B cell (primary cell): ENCODE data around the gene SERTAD3. TPM values are rescaled to one million over a fixed set of nuclear protein-coding genes. Genes with fewer than 3 reads are reported as not detected.

Source experiments
- polyA plus RNA-seq: library from polyadenylated mRNA; depleted of rRNA; stranded (reverse); fragments of >200 nt; gene quantifications from 2 replicates; pipeline ENCODE4 v1.2.3, GENCODE V29; 2012
- small RNA-seq: library from RNA; depleted of rRNA; stranded (forward); fragments of <200 nt; gene quantifications from one replicate; pipeline ENCODE3, GENCODE V24; 2012; ENCODE audit warnings: low replicate concordance, low read depth; ENCODE audit not compliant: insufficient read length
- total RNA-seq, 2 donors: library from RNA; stranded (reverse); fragments of 120-200 nt in 1 of 2; gene quantifications; 1 replicate in 1 of 2; 2 replicates in 1 of 2; pipeline versions ENCODE4 v1.2.3 to v1.2.4, GENCODE V29; 2013 to 2022

Gene SERTAD3
- total and polyA plus RNA-seq, 2 donors (not counting 1 experiment from before 2014, with no cell fraction given) = 41.6 to 43.9 TPM

Small RNAs within 50 kb of the gene (small RNA-seq; reads per million reads assigned to genes)
- gene RF00017 = not detected

Other genes with a start within 250 kb of the SERTAD3 start
- gene TTC9B, start 226.0 kb downstream of the SERTAD3 start, total RNA-seq = not detected in 2 replicates
- gene TTC9B, start 226.0 kb downstream of the SERTAD3 start, polyA plus RNA-seq = 0.04 TPM in 1 of 2 replicates, not detected in the other
- gene CCNP, start 217.6 kb downstream of the SERTAD3 start, total RNA-seq = 0.64 and 0.66 TPM in 2 replicates
- gene CCNP, start 217.6 kb downstream of the SERTAD3 start, polyA plus RNA-seq = 0.85 and 1.5 TPM in 2 replicates
- gene AKT2, start 159.0 kb downstream of the SERTAD3 start, total RNA-seq = 243 and 248 TPM in 2 replicates
- gene AKT2, start 159.0 kb downstream of the SERTAD3 start, polyA plus RNA-seq = 195 and 221 TPM in 2 replicates
- gene C19orf47, start 95.9 kb downstream of the SERTAD3 start, total RNA-seq = 14.3 and 16.7 TPM in 2 replicates
- 9.2 and 12.7 TPM in 2 replicates for gene C19orf47, start 95.9 kb downstream of the SERTAD3 start, polyA plus RNA-seq
- gene PLD3, start 95.6 kb downstream of the SERTAD3 start, total RNA-seq = 61.7 and 69.0 TPM in 2 replicates
- 84.8 and 153 TPM in 2 replicates for gene PLD3, start 95.6 kb downstream of the SERTAD3 start, polyA plus RNA-seq
- 0.20 TPM in 1 of 2 replicates, not detected in the other for gene HIPK4, start 54.2 kb downstream of the SERTAD3 start, total RNA-seq
- 0.04 and 0.06 TPM in 2 replicates for gene HIPK4, start 54.2 kb downstream of the SERTAD3 start, polyA plus RNA-seq
- gene PRX, start 31.0 kb downstream of the SERTAD3 start, total RNA-seq = 2.5 and 3.5 TPM in 2 replicates
- gene PRX, start 31.0 kb downstream of the SERTAD3 start, polyA plus RNA-seq = 0.68 and 1.1 TPM in 2 replicates
- 11.9 and 13.6 TPM in 2 replicates for gene SERTAD1, start 18.3 kb downstream of the SERTAD3 start, total RNA-seq
- 28.4 and 59.4 TPM in 2 replicates for gene SERTAD1, start 18.3 kb downstream of the SERTAD3 start, polyA plus RNA-seq
- gene BLVRB, start 21.4 kb upstream of the SERTAD3 start, total RNA-seq = 11.8 and 14.2 TPM in 2 replicates
- gene BLVRB, start 21.4 kb upstream of the SERTAD3 start, polyA plus RNA-seq = 16.2 and 23.2 TPM in 2 replicates
- 0.56 and 0.67 TPM in 2 replicates for gene SPTBN4, start 22.7 kb upstream of the SERTAD3 start, total RNA-seq
- 0.03 and 0.04 TPM in 2 replicates for gene SPTBN4, start 22.7 kb upstream of the SERTAD3 start, polyA plus RNA-seq
- gene SHKBP1, start 132.5 kb upstream of the SERTAD3 start, total RNA-seq = 179 and 192 TPM in 2 replicates
- 219 and 227 TPM in 2 replicates for gene SHKBP1, start 132.5 kb upstream of the SERTAD3 start, polyA plus RNA-seq
- 81.2 and 83.3 TPM in 2 replicates for gene LTBP4, start 157.0 kb upstream of the SERTAD3 start, total RNA-seq
- 105 and 127 TPM in 2 replicates for gene LTBP4, start 157.0 kb upstream of the SERTAD3 start, polyA plus RNA-seq
- 21.8 and 27.7 TPM in 2 replicates for gene NUMBL, start 246.3 kb upstream of the SERTAD3 start, total RNA-seq
- 7.8 and 14.2 TPM in 2 replicates for gene NUMBL, start 246.3 kb upstream of the SERTAD3 start, polyA plus RNA-seq